Jurkat, Clone E6-1 (cell line): ENCODE measurements around the gene PLEKHA8.
A peak's percentile ranks its signal among the peaks of the same experiment; 100 is the strongest.
"Not testable (repeated sequence)": the region's sequence is repeated elsewhere in the genome, so short reads cannot be mapped to it uniquely, and the experiment has no call there.

Experiments
- DNase-seq: peaks from one replicate; pipeline ENCODE4 v3.0.0-alpha.2; 2011; ENCODE audit warnings: low read depth, low spot score
- H3K4me3 ChIP-seq: 2 replicates; pipeline ENCODE4 v1.5.1; 2011; ENCODE audit warnings: mild to moderate bottlenecking, low read length, control low read depth, moderate library complexity

Gene PLEKHA8

DNA sequence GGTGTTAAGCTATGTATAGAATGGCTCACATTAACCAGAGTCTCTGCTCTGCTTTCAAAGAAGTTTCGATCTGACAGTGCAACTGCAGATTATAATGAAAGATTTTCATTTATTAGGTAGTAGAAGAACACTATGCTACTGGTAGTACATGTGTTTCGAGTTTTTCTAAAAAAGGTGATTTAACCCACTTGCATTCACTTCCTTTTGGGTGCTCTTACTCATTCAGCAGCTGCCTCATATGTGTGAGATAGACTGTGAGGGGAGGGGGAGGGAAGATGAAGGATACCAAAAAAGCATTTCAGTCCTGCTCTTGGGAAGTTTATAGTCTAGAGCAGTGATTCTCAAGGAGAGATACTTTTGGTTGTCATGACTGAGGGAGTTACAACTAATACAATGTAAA, 20.4 kb downstream of the PLEKHA8 start:
- no peak for DNase-seq
- H3K4me3 ChIP-seq = no peak overlapping the region

DNA sequence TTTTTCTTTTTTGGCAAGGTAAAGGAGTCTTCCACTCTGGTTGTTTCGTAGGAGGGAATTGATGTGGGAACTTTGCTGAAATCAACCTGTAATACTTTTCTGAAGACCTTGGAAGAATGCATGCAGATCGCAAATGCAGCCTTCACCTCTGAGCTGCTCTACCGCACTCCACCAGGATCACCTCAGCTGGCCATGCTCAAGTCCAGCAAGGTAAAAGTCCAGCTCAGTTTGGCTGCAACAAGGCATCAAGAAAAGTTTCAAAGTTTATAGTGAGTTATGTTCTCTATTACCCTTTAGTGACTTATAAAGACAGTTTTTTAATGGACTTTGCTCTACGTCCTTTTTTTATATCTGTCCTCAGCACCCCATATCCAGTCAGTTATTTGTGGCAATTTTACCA, 21.0 kb downstream of the PLEKHA8 start:
- no peak for DNase-seq
- H3K4me3 ChIP-seq = no peak overlapping the region

DNA sequence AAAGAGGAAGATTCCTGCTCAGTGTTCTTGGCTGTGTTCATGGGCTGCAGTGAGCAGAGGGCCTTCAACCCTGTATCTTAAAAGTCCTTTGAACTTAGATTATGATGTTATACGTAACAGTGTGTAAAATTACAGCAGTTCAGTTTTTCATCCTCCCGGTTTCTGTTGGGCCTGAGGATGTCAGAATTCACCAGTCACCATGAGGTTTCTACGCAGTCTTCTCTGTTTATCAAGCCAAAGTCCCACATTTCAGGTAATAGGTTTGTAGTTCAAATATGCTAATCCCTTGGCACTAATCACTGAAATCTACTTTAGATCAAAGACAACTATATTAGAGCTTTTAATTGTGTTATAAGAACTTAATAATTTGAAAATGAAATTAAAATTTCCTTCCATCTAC, 24.9 kb downstream of the PLEKHA8 start:
- no peak overlapping the region for H3K4me3 ChIP-seq
- DNase-seq = no peak

DNA sequence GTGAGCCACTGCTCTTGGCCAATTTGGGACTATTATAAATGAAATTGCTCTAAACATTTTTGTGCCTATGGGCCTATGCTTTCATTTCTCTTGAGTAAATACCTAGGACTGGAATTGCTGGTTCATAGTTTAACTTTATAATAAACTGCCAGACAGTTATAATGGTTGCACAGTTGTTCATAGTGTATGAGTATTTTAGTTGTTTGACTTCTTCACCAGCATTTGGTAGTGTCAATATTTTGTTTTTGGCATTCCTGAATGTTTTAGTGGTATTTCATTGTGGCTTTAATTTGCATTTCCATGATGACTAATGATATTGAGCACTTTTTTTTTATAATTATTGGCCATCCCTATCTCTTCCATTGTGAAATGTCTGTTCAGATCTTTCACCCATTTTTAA, 29.5 kb downstream of the PLEKHA8 start:
- DNase-seq = no peak
- no peak overlapping the region for H3K4me3 ChIP-seq

DNA sequence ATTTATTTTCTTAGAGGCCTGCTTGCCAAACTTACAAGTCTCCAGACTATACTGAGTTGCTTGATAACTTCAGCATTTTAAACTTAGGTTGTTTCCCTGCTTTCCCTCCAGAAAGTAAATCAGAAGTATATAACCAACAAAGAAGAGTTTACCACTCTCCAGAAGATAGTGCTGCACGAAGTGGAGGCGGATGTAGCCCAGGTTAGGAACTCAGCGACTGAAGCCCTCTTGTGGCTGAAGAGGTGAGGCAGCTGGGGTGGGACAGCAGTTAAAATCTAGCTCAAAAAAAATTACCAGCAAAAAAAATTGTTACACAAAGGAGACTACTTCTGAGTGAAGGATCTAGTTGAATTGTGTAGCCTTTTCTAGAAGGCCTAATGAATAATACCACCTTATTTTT, 33.6 kb downstream of the PLEKHA8 start:
- peak; percentile 42 for DNase-seq

DNA sequence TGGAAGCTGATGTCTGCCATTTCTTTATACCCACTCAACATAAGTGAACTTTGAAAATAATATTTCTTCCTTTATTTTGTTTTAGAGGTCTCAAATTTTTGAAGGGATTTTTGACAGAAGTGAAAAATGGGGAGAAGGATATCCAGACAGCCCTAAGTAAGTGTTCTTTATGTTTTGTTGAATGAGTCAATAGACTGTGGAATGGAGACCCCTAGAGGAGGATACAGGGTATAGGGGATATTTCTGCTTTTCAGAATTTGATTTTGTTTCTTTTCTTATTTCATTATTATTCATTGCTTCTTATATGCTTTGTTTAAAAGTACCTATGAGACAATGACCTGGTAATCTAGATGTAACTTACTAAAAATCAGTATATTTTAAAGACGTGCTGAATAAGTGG, 34.4 kb downstream of the PLEKHA8 start:
- DNase-seq = peak; percentile 28

More for the DNA sequence above, 33.6 kb downstream of the PLEKHA8 start:
- not testable (repeated sequence) for H3K4me3 ChIP-seq

DNA sequence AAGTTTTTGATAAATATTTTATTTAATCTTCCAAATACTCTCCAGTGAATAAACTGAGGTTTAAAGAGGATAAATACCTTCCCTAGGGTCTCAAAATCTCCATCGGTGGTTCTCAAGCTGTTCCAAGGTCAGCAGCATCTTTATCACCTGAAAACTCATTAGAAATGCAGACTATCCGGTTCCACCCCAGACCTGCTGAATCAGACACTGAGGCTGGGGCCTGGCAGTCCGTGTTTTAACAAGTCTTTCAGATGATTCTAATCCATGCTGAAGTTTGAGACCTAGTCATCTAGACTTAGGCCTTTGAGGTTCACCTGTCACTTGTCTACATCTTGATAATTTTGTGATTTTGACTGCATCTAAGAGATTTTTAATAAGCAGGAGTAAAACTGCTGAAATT, 37.5 kb downstream of the PLEKHA8 start:
- no peak overlapping the region for H3K4me3 ChIP-seq
- no peak for DNase-seq

More for the DNA sequence above, 34.4 kb downstream of the PLEKHA8 start:
- H3K4me3 ChIP-seq = no peak overlapping the region

DNA sequence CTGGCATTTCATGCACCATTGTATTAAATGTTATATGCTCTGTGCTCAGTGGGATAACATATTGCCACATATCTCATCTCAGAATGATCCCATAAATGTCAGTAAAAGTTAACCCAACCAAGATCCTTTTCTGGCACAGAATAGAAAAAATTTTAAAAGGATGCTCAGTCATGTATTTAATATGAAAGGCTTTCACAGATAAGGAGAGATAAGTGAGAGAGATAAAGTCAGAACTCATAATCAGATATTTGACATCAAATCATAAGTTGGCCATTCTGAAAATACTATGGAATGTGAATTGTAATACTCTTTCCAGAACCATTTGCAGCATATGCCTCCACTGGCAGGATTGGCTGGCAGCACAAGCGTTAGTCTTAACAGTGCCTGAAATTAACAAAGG, 38.5 kb downstream of the PLEKHA8 start:
- H3K4me3 ChIP-seq = no peak overlapping the region
- DNase-seq = no peak

DNA sequence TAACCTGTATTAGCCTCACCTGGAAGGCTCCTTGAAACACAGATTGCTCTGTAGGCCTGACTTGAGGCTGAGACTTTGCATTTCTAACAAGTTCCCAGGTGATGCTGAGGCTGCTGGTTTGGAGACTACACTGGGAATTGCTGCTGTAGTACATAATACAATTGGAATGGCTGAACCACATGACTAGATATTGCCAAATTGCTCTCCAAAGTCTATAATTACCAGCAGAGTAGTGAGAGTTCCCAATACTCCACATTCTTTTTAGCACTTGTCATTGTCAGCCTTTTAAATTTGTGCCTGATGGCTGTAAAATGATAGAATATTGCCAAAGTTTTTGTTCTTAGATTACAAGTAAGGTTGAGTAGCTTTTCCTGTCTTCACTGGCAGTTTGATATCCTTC, 39.9 kb downstream of the PLEKHA8 start:
- DNase-seq = no peak
- no peak overlapping the region for H3K4me3 ChIP-seq

DNA sequence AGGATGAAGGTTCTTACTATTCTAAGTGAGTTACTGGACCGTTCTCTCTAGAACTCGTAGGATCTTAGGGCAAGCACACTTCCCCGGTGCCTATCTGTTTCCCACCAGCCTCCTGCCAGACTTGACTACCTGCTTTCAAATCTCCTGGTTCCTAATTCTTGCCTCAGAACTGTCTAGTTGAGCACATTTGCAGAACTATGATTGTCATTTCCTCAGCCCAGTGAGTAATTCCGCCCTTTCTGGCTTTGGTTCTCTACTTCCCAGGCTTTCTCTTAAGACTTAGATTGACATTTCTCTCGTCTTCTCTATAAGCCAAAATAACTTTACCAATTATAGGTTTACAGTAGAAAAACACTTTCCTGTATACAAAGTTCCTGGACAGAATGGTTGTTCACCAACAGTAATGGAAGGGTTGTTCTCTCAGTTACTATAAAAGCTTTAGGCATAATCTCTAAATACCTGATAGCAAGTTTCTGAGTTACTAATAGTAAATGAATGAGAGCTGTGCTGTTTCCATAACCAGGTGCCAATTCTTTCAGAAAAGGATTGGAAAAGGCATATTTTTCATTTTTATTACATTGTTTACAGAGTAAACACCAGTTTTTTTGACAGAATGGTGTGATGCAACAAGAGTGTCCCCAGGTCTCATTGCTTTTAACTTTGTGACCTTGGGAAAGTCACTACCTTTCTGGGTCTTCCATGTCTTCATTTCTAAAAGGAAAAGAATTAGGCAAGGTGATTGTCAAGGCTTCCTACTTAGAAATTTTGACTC, 41.1 kb downstream of the PLEKHA8 start:
- H3K4me3 ChIP-seq = no peak overlapping the region
- DNase-seq = no peak

DNA sequence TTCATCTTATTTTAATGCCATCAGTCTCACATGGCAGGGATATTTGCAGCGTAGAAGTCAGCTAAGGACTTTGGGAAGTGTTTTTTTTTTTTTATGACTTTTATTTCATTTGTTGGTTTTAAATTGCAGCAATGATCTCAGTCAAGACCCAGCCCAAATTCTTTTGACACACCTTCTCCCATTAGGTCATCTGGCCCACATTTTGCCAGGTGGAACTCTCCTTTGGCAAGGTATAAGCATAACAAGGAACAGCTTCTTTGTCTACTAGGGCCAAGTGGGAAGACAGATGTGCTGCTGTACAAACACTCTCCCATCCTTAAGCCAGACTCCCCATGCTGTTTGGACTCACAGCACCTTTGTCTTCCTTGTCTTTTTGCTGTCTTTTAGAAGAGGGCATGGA, 41.8 kb downstream of the PLEKHA8 start:
- no peak for DNase-seq
- no peak overlapping the region for H3K4me3 ChIP-seq

DNA sequence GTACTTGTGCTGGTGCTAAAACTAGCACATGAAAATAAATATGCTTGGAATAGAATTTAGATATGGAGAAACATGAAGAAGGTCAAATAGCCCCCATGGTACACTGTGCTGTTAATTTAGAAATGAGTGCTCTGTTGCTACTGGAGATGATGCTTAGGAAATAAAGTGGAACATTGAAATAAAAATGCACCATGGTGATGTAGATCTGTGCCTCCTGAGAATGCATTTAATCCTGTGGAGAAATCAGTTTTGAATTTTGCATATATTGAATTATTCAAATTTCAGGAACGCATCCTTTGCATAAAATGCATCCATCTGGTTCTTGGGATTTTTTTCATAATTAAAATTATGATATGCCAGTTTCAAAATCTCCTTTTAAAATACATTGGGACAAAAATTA, 44.5 kb downstream of the PLEKHA8 start:
- DNase-seq = no peak
- no peak overlapping the region for H3K4me3 ChIP-seq

DNA sequence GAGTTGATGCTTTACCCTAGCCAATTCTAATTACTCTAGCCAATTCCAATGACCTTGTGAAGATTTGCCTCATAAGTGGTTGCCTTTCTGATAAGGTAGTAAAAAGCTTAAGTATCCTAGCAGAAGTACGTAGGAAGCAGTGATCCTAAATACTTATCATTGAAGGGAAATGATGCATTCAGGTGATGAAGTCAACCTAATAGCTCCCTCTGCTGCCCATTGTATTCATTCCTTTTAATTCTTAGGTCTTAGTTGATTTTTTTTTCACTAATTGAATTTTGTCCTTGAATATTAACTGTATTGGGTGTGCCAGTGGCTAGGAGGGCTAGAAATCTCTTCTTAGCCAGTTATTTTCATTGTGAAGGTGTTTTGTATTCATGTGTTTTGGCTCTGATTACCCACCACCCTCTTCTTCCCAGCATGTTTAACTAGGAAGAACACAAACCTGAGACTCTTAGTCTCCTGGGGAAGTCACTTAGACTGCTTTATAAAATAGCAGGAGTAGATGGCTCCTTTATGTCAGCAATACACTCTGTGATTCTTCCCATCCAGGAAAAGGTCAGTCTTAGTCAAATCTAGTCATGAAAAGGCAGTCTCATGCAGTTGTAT, 46.3 kb downstream of the PLEKHA8 start:
- DNase-seq = peak; percentile 50
- H3K4me3 ChIP-seq = no peak overlapping the region

DNA sequence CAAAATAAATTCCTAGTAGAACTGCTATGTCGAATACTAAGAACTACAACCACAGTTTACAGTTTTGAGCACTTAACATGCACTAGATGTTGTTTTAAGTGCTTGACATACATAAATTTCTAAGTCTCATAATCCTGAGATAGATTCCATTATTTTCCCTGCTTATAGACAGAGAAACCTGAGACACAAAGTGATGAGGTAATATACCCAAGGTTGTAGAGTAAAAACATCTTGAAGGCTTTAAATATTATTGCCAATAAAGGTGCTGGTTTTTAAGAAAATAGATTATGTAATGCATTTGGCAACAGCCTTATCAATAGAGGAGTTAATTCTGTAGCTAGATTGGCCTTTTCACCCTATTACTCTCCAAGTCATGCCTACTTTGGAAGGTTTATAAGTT, 48.2 kb downstream of the PLEKHA8 start:
- H3K4me3 ChIP-seq = no peak overlapping the region
- no peak for DNase-seq

DNA sequence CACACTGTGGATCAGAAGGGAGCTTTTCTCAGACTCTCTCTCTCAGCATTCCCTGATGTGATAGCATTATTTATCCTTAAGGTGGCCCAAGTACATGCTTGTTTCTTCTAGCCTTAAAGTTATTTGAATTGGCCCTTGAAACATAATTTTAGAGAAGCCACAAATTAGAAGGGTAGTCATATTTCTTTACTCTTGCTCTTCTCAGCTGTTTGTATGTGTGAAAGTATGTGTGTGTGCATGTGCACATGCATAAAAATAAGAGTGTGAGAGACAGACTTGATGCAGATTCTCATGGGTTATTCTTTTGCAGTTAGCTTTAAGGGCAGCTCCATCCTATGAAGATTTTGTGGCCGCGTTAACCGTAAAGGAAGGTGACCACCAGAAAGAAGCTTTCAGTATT, 50.1 kb downstream of the PLEKHA8 start:
- no peak overlapping the region for H3K4me3 ChIP-seq
- DNase-seq = no peak

DNA sequence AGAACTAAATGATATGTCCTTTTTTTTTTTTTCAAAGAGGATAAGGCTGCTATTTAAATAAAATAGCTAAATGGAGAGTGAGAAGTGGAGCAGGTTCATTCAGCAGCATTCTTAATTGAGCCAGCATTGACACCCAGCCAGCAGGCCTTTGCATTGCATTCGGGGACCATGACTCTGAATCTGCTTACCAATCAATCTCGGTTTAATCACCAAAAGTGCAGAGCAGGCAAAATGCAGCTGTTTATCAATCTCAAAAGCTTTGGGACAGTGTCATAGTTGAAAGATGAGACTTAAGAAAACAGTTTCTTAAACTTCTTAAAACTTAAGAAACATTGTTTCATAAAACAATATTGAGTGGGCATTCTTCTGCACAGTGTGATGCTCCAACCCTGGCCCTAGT, 51.7 kb downstream of the PLEKHA8 start:
- no peak overlapping the region for H3K4me3 ChIP-seq
- no peak for DNase-seq

DNA sequence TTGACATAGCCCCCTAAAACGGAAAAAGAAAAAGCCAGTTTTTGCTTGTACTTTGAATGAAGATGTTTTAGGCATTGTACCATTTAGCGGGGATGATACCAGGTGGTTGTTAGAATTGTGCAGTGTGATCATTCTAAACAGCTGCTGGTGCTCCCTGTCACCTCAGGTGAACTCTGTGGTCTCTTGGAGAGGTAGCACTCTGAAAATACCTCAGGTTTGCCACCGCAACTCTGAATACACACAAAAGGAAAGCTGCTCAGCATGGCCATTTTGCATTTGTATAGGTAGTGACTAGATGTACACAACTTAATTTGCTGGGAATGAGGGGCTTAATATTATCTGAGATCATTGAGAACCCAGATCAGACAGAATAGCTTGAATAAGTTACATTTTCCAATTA, 52.6 kb downstream of the PLEKHA8 start:
- H3K4me3 ChIP-seq = no peak overlapping the region
- DNase-seq = no peak

DNA sequence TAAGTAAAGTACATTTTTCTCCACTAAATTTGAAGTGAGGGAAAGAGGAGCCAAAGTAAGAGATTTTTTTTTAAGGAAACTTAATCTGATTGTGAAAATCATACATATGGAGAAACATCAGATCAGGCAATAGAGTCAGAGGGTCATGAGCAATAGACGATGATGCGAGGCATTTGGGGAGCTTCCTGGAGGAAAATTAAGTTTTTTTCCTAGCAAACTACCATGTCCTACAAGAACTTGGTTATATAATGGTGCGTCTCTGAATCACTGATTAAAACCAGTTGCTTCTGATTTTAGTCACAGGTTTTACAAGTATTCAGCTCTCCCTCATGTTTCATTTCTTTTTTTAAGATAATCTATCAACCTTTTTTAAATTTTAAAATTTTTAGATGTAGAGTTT, 54.5 kb downstream of the PLEKHA8 start:
- H3K4me3 ChIP-seq = no peak overlapping the region
- DNase-seq = no peak

DNA sequence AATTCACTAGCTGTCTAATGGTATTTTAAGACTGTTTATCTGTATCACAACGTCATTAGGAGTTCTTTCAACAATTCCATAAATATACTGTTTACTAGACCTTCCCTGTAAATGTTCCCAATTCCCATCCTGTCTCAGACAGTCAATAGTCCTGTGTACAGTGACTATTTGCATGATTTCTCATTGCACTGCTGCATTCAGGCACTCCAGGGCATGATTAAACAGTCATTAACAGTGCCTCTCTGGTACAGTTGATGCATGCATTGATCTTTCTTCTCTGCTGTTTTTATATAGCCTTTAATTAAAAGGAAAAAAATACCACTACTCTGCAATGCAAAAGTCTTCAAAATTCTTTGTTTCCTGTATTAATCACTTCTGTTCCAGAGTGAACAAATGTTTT, 55.1 kb downstream of the PLEKHA8 start:
- DNase-seq = no peak
- H3K4me3 ChIP-seq = no peak overlapping the region

DNA sequence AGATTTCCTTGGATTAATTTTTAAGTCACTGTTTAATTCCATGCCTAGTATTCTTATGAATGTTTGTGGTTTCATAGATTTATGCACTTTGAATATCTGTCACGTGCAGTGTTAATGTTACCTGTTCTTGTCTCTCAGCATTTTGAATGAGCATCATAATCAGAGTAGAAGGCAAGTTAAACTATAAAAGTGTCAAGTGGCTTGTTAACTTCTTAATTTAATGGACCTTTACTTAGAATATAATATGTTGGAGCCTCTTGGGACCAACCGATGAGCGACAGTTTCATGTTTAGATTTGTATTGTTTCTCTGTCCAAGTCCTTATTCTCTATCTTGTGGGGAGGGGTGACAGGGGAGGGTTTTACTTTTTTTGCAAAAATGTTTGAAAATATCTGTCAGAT, 56.0 kb downstream of the PLEKHA8 start:
- no peak overlapping the region for H3K4me3 ChIP-seq
- no peak for DNase-seq

DNA sequence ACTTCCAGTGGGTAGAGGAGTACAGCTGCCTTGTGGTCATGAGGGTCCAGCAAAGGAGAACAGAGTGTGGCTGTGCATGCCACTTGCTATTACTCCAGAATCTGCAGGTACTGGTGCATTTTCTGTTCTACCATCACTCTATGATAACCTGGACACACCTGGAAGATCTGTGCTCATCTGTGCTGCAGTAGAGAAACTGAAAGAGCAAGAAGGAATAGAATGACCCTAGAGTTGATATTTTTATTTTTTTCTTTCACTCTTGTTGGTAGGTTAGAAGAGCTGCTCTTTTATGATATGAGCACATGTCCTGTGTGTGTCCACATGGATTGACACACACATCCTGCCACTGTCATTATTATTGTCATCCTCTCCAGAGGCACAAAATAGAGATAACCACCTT, 58.3 kb downstream of the PLEKHA8 start:
- no peak for DNase-seq
- H3K4me3 ChIP-seq = no peak overlapping the region
